BJ (cell line): ENCODE data around the gene PLCD1. TPM values are rescaled to one million over a fixed set of nuclear protein-coding genes. Genes with fewer than 3 reads are reported as not detected.
A peak's percentile ranks its signal among the peaks of the same experiment; 100 is the strongest.

Source experiments
- CTCF ChIA-PET: fragments of 350-600 bp; formaldehyde crosslinking; extraction: SDS; loops from one replicate; lab custom pipeline; 2021; ENCODE audit warnings: antibody characterized with exemption, inconsistent platforms; lab: Yijun Ruan, JAX
- POLR2A ChIA-PET: fragments of 300-600 bp; sonication (Branson Sonifier 250); formaldehyde crosslinking; extraction: SDS; loops from one replicate; lab custom pipeline; 2021; ENCODE audit warnings: antibody characterized with exemption; lab: Charles Lee
- DNase-seq: peaks from one replicate; pipeline ENCODE4 v3.0.0-alpha.2; 2011; ENCODE audit warnings: low read depth
- H3K27me3 ChIP-seq: 2 replicates; pipeline ENCODE4 v1.6.0; 2011; ENCODE audit warnings: low read length; ENCODE audit not compliant: control insufficient read depth, insufficient read depth
- H3K36me3 ChIP-seq: 2 replicates; pipeline ENCODE4 v1.5.1; 2011; ENCODE audit warnings: low read length; ENCODE audit not compliant: control insufficient read depth, insufficient read depth
- H3K4me3 ChIP-seq: 2 replicates; pipeline ENCODE4 v1.5.1; 2011; ENCODE audit warnings: low read depth, mild to moderate bottlenecking, control low read depth, low read length
- polyA plus RNA-seq: library from polyadenylated mRNA; depleted of rRNA; stranded (reverse); fragments of >200 nt; gene quantifications from 2 replicates; pipeline ENCODE4 v1.2.3, GENCODE V29; 2011
- TF ChIP-seq, protein P1 (sequence below): IDR thresholded peaks from 2 replicates; pipeline ENCODE4 v1.5.1; 2011; ENCODE audit warnings: low read depth, mild to moderate bottlenecking, control low read depth, inconsistent platforms, low read length, moderate library complexity; ENCODE audit not compliant: insufficient read depth

The PLCD1 gene
- polyA plus RNA-seq, 1 experiment = 12.3 TPM

DNA sequence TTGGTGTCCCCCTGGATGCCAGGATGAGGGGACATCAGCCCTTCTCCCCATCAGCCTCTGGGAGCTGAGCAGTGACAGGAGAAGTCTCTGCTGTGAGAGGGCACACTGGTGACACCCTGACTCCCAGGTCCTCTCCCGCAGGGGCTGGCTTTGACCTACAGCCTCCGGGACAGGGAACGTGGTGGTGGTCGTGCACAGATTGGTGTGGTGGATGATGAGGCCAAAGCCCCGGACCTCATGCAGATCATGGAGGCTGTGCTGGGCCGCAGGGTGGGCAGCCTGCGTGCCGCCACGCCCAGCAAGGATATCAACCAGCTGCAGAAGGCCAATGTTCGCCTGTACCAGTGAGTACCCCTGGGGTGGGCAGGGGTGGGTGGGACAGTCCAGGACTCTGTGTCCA lies 32.1 kb downstream of the PLCD1 start:
- no peaks in the 10 kb centered on the region; the same call in 1 of the 2 replicates for H3K36me3 ChIP-seq
- H3K4me3 ChIP-seq = no peak overlapping the region
- TF ChIP-seq, protein P1, sequence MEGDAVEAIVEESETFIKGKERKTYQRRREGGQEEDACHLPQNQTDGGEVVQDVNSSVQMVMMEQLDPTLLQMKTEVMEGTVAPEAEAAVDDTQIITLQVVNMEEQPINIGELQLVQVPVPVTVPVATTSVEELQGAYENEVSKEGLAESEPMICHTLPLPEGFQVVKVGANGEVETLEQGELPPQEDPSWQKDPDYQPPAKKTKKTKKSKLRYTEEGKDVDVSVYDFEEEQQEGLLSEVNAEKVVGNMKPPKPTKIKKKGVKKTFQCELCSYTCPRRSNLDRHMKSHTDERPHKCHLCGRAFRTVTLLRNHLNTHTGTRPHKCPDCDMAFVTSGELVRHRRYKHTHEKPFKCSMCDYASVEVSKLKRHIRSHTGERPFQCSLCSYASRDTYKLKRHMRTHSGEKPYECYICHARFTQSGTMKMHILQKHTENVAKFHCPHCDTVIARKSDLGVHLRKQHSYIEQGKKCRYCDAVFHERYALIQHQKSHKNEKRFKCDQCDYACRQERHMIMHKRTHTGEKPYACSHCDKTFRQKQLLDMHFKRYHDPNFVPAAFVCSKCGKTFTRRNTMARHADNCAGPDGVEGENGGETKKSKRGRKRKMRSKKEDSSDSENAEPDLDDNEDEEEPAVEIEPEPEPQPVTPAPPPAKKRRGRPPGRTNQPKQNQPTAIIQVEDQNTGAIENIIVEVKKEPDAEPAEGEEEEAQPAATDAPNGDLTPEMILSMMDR = no peak
- ChIA-PET POLR2A (no interaction called here), CTCF (interaction anchor here (0.5 to 3.2 kb wide), 16 partner anchors 9 to 493 kb away, joined by 3 to 23 read pairs (median 4); no protein-coding TSS in a partner anchor)
- no peaks in the 10 kb centered on the region for H3K27me3 ChIP-seq
- DNase-seq = no peak

DNA sequence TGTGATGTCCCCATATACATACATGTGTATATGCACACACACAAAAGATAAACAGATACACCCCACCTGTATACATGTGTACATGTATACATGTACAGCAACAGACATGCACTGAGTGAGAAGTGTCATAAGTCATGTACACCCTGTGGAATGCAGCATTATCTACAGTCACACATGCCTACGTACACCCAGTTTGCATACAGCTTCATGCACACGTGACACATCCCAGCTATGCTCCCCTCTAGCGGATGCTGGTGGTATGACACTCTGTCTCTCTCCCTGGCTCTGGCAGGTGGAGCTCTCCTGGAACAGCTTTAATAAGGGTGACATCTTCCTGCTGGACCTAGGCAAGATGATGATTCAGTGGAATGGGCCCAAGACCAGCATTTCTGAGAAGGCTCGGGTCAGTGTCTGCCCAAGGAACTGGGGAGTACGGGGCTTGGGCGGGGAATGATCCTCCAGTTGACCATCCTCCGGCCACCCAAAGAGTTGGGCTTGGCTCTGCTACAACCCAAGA lies 32.6 kb downstream of the PLCD1 start:
- POLR2A ChIA-PET = no interaction called here
- Histone ChIP-seq H3K36me3 (no peaks in the 10 kb centered on the region; the same call in 1 of the 2 replicates), H3K4me3 (no peak overlapping the region), H3K27me3 (no peaks in the 10 kb centered on the region)
- CTCF ChIA-PET = interaction anchor here (0.5 to 3.2 kb wide), 18 partner anchors 9 to 494 kb away, joined by 3 to 23 read pairs (median 3); no protein-coding TSS in a partner anchor
- DNase-seq = no peak
- TF ChIP-seq, protein P1 = peak; percentile 91

DNA sequence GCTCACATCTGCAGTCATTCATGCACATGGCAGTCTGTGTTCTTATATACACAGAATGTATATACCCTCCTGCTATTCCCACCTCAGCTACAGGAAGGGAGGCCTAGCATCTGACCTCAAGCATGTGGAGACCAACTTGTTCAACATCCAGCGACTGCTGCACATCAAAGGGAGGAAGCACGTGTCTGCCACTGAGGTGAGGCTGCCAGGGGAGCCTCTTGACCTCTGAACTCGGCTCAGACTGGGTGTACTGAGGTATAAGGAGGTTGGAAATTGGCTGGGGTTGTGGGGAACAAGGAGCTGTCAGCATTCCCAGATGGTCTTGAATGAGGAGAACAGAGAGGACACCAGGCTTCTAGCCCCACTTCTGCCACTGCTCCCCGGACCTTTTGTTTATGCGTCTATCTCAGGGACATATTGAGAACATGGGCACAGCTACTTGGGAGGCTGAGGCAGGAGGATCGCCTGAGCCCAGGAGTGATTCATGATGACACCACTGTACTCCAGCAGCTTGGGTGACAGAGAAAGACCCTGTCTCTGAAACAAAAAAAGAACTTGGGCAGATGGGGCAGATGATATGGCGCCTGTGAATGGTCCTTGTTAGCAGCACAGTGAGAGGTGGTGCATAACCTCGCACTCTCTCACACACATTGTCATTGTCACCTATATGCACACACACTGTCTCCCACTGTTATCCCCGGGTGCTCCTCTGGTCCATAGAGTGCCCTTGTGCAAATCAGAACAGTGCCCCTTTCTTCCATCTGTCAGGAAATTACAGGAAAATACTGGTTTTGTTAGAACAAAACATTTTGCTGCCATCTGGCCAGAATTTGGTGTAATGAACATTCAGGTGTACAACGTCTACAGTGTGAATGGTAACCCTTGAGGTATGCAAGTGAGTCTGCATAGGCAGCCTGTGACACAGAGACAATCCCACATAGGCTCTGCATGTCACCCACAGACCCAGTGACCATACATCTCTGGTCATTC lies 33.5 kb downstream of the PLCD1 start:
- DNase-seq = no peak
- no peak overlapping the region for H3K4me3 ChIP-seq
- no peaks in the 10 kb centered on the region for H3K27me3 ChIP-seq
- no peaks in the 10 kb centered on the region; the same call in 1 of the 2 replicates for H3K36me3 ChIP-seq
- CTCF ChIA-PET = interaction anchor here (0.6 to 3.2 kb wide), 13 partner anchors 8 to 220 kb away, joined by 3 to 23 read pairs (median 4); no protein-coding TSS in a partner anchor
- TF ChIP-seq, protein P1 = no peak
- POLR2A ChIA-PET = no interaction called here

DNA sequence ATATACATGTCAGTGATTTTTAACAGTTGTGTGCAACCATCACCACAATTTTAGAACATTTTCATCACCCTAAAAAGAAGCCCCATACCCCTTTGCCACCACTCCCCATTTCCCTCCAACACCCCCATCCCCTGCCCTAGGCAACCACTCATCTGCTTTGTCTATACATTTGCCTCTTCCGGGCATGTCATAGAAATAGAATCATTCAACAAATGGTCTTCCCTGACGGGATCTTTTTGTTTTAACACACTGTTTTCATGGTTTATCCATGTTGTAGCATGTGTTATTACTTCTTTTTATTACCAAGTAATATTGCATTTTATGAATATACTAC lies 34.8 kb downstream of the PLCD1 start:
- TF ChIP-seq, protein P1 = no peak
- Histone ChIP-seq H3K36me3 (no peaks in the 10 kb centered on the region), H3K27me3 (no peaks in the 10 kb centered on the region), H3K4me3 (peak overlapping the region; percentile 55)
- CTCF ChIA-PET = interaction anchor here (0.6 to 3.5 kb wide), 4 partner anchors 9 to 456 kb away, joined by 3 to 15 read pairs (median 6); no protein-coding TSS in a partner anchor
- DNase-seq = no peak
- POLR2A ChIA-PET = no interaction called here
